Dermis microvascular lymphatic vessel endothelial cell (primary cell): ENCODE data around the gene M1AP. TPM values are rescaled to one million over a fixed set of nuclear protein-coding genes. Genes with fewer than 3 reads are reported as not detected.
"Not testable (repeated sequence)": the region's sequence is repeated elsewhere in the genome, so short reads cannot be mapped to it uniquely, and the experiment has no call there.

Experiments used
- DNase-seq, 2 donors: peaks; one replicate each; pipeline versions ENCODE4 v3.0.0 to v3.0.0-alpha.2; 2010; ENCODE audit warnings: low read depth in 2 of 2
- total RNA-seq: library from RNA; depleted of rRNA; stranded (reverse); fragments of >200 nt; gene quantifications from 2 replicates; pipeline ENCODE4 v1.2.1, GENCODE V29; 2014

Gene M1AP
- total RNA-seq, 1 donor from 2014 or later, result not detected

GRCh38 chr2:74566754-74567085, 81.4 kb downstream of the M1AP start:
- no peak for DNase-seq

GRCh38 chr2:74566076-74566753, 81.9 kb downstream of the M1AP start:
- DNase-seq, result no peak

GRCh38 chr2:74564222-74564621, 83.9 kb downstream of the M1AP start:
- no peak for DNase-seq

- no peak for DNase-seq
Observed at GRCh38 chr2:74562126-74562775, 85.9 kb downstream of the M1AP start.

- DNase-seq, result not testable (repeated sequence)
Observed at GRCh38 chr2:74561022-74561421, 87.1 kb downstream of the M1AP start.

GRCh38 chr2:74560591-74560990, 87.5 kb downstream of the M1AP start:
- no peak for DNase-seq

GRCh38 chr2:74559912-74560311, 88.2 kb downstream of the M1AP start:
- no peak for DNase-seq

GRCh38 chr2:74558284-74559230, 89.6 kb downstream of the M1AP start:
- DNase-seq, result no peak

GRCh38 chr2:74556831-74557370, 91.2 kb downstream of the M1AP start:
- DNase-seq, result no peak

- DNase-seq, result no peak
Observed at GRCh38 chr2:74556159-74556558, 92.0 kb downstream of the M1AP start.

GRCh38 chr2:74555610-74556103, 92.5 kb downstream of the M1AP start:
- no peak for DNase-seq

GRCh38 chr2:74554820-74555531, 93.2 kb downstream of the M1AP start:
- peak in 1 of 2 donors; percentile 41 for DNase-seq

GRCh38 chr2:74553892-74554819, 94.0 kb downstream of the M1AP start, which contains the start of the genes DOK1 and LOXL3:
Gene DOK1, plus strand, starts transcription at chr2:74554720. Its CDS starts 35 bp downstream, at chr2:74554755.
Gene LOXL3, minus strand, starts transcription at chr2:74553942. Its CDS starts 1,308 bp downstream, at chr2:74552634.
- DNase-seq, result peak; percentile 54 to 74

- DNase-seq, result no peak
Observed at GRCh38 chr2:74552914-74553811, 95.0 kb downstream of the M1AP start.

- DNase-seq, result no peak
Observed at GRCh38 chr2:74551942-74552913, 95.9 kb downstream of the M1AP start.

- no peak for DNase-seq
Observed at GRCh38 chr2:74551530-74551929, 96.6 kb downstream of the M1AP start.

- DNase-seq, result no peak
Observed at GRCh38 chr2:74550231-74550630, 97.9 kb downstream of the M1AP start.
